RWPE2 (cell line): Measurements from ENCODE around the gene KIF7.

Source experiments
- ATAC-seq: fragments of 200-7000 bp; cut with Tn5 transposase; 3 replicates; pipeline ENCODE4 v1.9.1; 2021; ENCODE audit warnings: low read depth
- DNase-seq: peaks from one replicate; pipeline ENCODE4 v3.0.0-alpha.2; 2020; ENCODE audit warnings: low spot score
- H3K27ac ChIP-seq: fragments of 450-650 bp; 2 replicates; pipeline ENCODE4 v1.5.1; 2017; ENCODE audit warnings: mild to moderate bottlenecking; ENCODE audit not compliant: poor library complexity, severe bottlenecking
- H3K27me3 ChIP-seq: fragments of 250-450 bp; sonication (Bioruptor Pico); 2 replicates; pipeline ENCODE4 v1.5.1; 2021; ENCODE audit warnings: mild to moderate bottlenecking, moderate library complexity; ENCODE audit not compliant: insufficient read depth, poor library complexity, severe bottlenecking
- H3K36me3 ChIP-seq: fragments of 250-450 bp; sonication (Bioruptor Pico); 2 replicates; pipeline ENCODE4 v1.5.1; 2020; ENCODE audit warnings: low read depth, mild to moderate bottlenecking, moderate library complexity
- H3K4me1 ChIP-seq: fragments of 250-450 bp; sonication (Bioruptor Pico); 2 replicates; pipeline ENCODE4 v1.5.1; 2021; ENCODE audit warnings: mild to moderate bottlenecking, moderate library complexity; ENCODE audit not compliant: insufficient read depth, poor library complexity, severe bottlenecking
- H3K4me3 ChIP-seq: fragments of 250-450 bp; sonication (Bioruptor Pico); 2 replicates; pipeline ENCODE4 v1.5.1; 2021; ENCODE audit warnings: mild to moderate bottlenecking, moderate library complexity; ENCODE audit not compliant: severe bottlenecking
- H3K9me3 ChIP-seq: fragments of 250-450 bp; sonication (Bioruptor Pico); 2 replicates; pipeline ENCODE4 v1.5.1; 2021; ENCODE audit warnings: mild to moderate bottlenecking, moderate library complexity; ENCODE audit not compliant: severe bottlenecking
- TF ChIP-seq, protein P1 (sequence below): fragments of 450-650 bp; IDR thresholded peaks from one replicate; pipeline ENCODE4 v1.5.1; 2017; ENCODE audit warnings: mild to moderate bottlenecking, moderate library complexity; ENCODE audit not compliant: poor library complexity, severe bottlenecking

The KIF7 gene

DNA sequence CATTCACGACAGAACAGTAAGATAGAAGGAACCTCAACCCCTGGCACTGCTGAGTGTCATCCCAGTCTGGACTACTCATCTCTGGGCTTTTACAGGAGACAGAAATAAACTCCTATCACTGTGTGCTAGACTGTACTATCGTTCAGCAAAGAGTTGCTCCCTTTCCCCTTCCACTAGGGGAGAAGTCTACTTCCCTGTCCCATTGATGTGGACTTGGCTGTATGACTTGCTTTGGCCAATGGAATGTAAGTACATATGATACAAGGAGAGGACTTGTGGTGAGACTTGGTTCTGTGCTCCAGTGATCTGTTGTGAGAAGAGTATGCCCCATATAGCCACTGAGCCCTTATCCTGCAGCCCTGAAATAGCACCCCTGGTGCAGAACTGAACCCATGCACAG is 5.3 kb upstream of the KIF7 start:
- TF ChIP-seq, protein P1, sequence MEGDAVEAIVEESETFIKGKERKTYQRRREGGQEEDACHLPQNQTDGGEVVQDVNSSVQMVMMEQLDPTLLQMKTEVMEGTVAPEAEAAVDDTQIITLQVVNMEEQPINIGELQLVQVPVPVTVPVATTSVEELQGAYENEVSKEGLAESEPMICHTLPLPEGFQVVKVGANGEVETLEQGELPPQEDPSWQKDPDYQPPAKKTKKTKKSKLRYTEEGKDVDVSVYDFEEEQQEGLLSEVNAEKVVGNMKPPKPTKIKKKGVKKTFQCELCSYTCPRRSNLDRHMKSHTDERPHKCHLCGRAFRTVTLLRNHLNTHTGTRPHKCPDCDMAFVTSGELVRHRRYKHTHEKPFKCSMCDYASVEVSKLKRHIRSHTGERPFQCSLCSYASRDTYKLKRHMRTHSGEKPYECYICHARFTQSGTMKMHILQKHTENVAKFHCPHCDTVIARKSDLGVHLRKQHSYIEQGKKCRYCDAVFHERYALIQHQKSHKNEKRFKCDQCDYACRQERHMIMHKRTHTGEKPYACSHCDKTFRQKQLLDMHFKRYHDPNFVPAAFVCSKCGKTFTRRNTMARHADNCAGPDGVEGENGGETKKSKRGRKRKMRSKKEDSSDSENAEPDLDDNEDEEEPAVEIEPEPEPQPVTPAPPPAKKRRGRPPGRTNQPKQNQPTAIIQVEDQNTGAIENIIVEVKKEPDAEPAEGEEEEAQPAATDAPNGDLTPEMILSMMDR = no peak
- Histone ChIP-seq H3K9me3 (no peaks in the 10 kb centered on the region), H3K27ac (no peak overlapping the region), H3K27me3 (no peaks in the 10 kb centered on the region), H3K36me3 (no peaks in the 10 kb centered on the region), H3K4me3 (no peak overlapping the region), H3K4me1 (peaks cover 19% of the 10 kb centered on the region)
- DNase-seq (peak; percentile 30), ATAC-seq (no peak)

DNA sequence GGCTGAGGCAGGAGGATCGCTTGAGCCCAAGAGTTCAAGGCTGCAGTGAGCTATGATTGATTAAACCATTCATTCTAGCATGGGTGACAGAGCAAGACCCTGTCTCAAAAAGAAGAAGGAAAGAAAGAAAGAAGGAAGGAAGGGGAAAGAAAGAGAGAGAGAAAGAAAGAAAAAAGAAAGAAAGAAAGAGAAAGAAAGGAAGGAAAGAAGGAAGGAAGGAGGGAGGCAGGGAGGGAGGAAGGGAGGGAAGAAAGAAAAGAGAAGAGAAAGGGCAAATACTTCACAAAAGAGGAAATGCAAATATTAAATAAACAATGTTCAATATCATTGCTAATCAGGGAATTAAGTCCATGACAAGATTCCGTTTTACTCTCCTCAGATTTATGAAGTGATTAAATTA is 4.0 kb upstream of the KIF7 start:
- TF ChIP-seq, protein P1 = no peak
- Histone ChIP-seq H3K9me3 (no peaks in the 10 kb centered on the region), H3K4me1 (peaks cover 12% of the 10 kb centered on the region), H3K27me3 (no peaks in the 10 kb centered on the region), H3K36me3 (no peaks in the 10 kb centered on the region), H3K27ac (no peak overlapping the region), H3K4me3 (no peak overlapping the region)
- no peak for DNase-seq
- ATAC-seq = no peak

DNA sequence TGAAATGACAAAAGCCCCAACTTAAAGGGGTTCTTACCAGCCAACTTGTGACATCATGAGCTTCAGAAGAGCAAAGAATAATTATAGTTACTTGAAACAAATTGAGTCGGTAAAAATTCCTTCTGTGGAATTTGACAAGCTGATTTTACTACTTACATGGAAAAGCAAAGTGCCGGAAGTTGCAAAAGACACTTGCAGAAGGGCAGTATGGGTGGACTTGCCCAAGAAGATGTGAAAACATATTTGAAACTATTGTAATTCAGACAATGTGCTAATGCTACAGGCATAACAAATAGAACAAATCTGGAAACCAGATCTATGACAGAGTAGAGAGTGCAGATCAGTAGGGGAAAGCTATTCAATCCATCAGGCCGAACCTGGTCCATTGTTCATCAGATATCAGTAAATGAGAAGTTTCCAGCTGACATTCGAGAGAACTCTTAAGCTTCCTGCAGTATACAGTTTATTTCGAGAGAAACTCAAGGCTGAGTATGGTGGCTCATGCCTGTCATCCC is 2.5 kb upstream of the KIF7 start:
- H3K4me1 ChIP-seq = peaks cover 8% of the 10 kb centered on the region
- DNase-seq (no peak), ATAC-seq (no peak)
- TF ChIP-seq, protein P1 = no peak
- H3K9me3 ChIP-seq = no peaks in the 10 kb centered on the region
- H3K27me3 ChIP-seq = no peaks in the 10 kb centered on the region
- H3K27ac ChIP-seq = no peak overlapping the region
- H3K4me3 ChIP-seq = no peak overlapping the region
- H3K36me3 ChIP-seq = no peaks in the 10 kb centered on the region

DNA sequence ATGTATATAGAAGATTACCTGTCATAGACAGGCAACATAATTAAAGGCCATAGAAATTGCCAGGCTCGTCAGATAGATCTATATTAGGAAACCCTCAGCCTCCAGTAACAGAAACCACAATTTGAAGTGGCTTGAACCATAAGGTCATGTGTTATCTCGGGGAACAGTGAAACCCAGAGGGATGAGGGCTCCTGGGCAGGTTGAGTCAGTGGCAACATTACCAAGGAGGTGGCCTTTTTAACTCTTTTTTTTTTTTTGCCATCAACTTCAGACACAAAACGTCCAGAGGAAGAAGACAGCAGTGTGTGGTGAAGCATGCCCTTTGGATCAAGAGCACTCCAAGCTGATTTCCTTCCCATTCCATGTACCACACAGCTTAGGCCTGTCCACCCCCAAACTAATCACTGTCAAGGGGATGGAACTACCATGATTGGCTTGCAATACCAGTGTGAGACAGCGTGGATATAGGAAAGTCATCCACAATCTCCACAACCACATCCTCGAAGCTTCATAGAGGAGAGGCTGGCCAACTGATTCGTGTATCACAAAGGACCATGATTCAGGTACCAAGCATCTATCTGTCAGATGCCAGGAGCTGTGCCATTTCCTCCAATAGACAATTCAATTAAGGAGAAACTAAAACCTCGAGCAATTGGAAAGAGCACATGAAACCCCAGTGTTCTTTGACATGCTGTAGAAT is 999 bp upstream of the KIF7 start:
- H3K36me3 ChIP-seq = no peaks in the 10 kb centered on the region

DNA sequence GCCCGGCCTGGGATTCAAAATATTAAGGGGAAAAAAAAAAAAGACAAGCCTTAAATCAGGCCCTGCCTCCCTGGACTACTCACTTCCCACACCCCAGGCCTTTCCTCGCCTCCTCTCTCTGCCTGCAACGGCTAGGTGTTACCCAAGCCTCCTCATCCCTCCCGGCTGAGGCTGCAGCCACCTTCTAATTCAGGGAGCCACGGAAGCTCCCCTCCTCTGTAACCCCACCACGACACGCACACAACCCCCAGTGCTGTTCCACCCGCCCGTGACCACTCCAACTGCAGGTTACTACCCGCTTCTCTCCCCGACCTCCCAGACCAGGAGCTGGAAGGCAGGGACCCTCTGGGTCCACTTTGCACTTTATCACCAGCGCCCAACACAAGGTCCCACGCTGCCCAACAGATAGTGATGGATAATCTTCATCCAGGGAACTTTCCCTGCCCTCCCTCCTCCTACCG is 936 bp downstream of the KIF7 start:
- Histone ChIP-seq H3K4me3 (peak overlapping the region; percentile 75), H3K27ac (peak overlapping the region; percentile 11), H3K9me3 (no peaks in the 10 kb centered on the region)

More for the DNA sequence above, 999 bp upstream of the KIF7 start:
- H3K4me1 ChIP-seq = no peaks in the 10 kb centered on the region
- H3K9me3 ChIP-seq = no peaks in the 10 kb centered on the region
- DNase-seq = peak; percentile 6
- no peak overlapping the region for H3K4me3 ChIP-seq
- no peak overlapping the region for H3K27ac ChIP-seq
- no peak for ATAC-seq
- TF ChIP-seq, protein P1 = no peak
- no peaks in the 10 kb centered on the region for H3K27me3 ChIP-seq

More for the DNA sequence above, 936 bp downstream of the KIF7 start:
- TF ChIP-seq, protein P1 = no peak
- peak; percentile 68 for ATAC-seq
- peak; percentile 80 for DNase-seq
- H3K27me3 ChIP-seq = no peaks in the 10 kb centered on the region
- no peaks in the 10 kb centered on the region for H3K36me3 ChIP-seq
- no peaks in the 10 kb centered on the region for H3K4me1 ChIP-seq
